NCI-H2196 (cell line): Measurements from ENCODE around the gene PLEKHA6.

Source experiments
- DNase-seq: peaks from one replicate; lab custom pipeline; 2025; ENCODE audit not compliant: unreplicated experiment; lab: John Stamatoyannopoulos, UW

The PLEKHA6 gene

DNA sequence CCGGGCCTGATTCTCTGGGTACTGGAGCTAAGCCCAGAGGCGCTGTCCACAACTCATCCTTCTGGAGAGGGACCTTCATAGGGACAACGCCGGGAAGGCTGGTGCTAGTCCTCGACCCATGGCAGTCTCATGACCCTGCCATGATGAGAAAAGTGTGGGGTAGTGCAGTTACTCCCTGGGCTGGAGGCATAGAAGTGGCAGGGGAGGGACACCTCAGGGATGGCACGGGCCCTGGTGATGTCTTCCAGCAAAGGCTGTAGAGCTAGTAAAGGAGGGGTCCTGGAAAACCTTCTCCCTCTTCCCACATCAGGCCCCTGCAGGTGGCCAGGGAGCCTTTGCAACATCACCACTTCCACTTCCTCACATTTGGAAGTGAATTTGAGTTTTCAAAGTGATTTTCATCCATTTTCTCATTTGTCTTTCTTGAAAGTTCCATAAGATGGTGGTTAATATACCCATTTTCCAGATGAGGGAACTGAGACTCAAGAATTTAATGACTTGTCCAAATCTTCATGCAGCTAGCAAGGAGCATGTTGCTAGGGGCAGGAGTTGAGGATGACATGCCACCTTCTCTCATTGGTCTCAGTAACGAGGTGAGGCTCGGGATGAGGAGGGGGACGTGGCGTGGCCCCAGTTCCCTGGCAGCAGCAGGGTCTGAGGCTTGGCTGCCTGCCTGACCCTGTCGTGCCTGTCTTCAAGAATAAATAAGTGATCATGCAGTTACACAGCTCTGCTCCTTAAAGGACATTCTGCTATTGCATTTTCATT, 142.7 kb downstream of the PLEKHA6 start:
- no peak for DNase-seq

- DNase-seq, result no peak
Observed at GRCh38 chr1:204216236-204216635, 143.5 kb downstream of the PLEKHA6 start.

GRCh38 chr1:204213668-204214662, 145.8 kb downstream of the PLEKHA6 start, which contains the start of gene GOLT1A:
GOLT1A (minus strand) TSS chr1:204213988; CDS start chr1:204213906, 82 bp downstream.
- DNase-seq, result no peak

DNA sequence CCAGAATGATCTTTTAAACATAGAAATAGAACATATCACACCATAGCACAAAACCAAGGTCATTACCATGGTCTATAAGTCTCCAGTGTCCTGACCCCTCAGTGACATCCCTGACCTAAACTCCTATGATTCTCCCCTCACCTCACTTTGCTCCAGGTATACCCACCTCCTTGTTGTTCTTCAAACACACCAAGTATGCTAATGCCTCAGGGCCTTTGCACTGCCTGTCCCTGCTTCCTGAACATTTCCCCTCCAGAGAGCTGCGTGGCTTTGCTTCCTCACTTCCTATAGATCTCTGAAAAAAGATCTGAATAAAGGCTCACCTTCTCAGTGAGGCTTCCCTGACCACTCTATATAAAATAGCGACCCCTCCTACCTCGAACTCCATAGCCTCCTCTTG, 147.0 kb downstream of the PLEKHA6 start:
- DNase-seq, result no peak

- no peak for DNase-seq
Observed at GRCh38 chr1:204211046-204211445, 148.7 kb downstream of the PLEKHA6 start.

- DNase-seq, result peak; percentile 69
Observed at GRCh38 chr1:204207136-204207616, 152.6 kb downstream of the PLEKHA6 start.

- DNase-seq, result no peak
Observed at GRCh38 chr1:204206121-204206520, 153.6 kb downstream of the PLEKHA6 start.

DNA sequence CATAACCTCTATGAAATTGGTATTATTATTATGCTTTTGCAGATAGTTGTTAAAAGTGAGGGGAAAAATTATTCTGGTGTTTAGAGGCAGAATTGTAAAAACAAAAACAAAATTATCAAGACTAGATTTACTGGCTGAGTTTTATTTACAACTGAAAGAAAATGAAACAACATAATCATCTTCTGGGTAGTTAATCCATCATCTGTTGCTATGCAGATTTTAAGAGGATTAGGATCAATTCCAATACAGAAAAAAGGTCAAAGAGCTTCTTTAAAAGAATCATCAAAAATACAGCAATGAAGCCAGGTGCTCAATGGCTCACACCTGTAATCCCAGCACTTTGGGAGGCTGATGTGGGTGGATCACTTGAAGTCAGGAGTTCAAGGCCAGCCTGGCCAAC, 154.2 kb downstream of the PLEKHA6 start:
- no peak for DNase-seq

DNA sequence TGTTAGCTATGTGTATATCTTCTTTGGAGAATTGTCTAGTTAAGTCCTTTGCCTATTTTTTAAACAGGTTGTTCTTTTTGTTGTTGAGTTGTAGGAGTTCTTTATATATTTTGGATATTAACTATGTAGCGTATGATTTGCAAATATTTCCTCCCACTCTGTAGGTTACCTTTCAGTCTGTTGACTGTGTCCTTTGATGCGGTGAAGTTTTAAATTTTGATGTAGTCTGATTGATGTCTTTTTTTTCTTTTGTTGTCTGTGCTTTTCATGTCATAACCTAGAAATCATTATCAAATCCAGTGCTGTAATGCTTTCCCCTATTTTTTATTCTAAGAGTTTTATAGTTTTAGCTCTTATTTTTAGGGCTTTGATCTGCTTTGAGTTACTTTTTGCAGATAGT, 154.8 kb downstream of the PLEKHA6 start:
- DNase-seq, result no peak

GRCh38 chr1:204203206-204203767, 156.4 kb downstream of the PLEKHA6 start:
- no peak for DNase-seq

DNA sequence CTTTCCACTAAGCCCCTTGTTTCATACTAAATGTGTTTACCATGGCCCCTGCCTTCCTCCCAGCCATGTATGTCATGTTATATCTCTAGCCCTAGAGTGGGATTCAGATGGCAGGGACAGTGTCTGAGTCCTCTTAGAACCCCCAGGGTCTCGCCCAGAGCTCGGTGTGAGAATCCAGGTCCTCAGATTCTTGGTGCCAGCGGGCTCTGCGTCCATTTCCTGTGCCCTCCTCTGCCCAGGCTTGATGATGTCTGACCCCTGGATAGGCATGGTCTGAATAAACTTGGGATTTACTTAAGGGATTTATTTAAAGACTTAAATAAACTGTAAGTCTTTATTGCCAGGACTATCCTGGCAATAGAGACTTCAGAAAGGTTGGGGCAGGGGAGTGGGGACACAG, 157.2 kb downstream of the PLEKHA6 start:
- DNase-seq, result no peak

DNA sequence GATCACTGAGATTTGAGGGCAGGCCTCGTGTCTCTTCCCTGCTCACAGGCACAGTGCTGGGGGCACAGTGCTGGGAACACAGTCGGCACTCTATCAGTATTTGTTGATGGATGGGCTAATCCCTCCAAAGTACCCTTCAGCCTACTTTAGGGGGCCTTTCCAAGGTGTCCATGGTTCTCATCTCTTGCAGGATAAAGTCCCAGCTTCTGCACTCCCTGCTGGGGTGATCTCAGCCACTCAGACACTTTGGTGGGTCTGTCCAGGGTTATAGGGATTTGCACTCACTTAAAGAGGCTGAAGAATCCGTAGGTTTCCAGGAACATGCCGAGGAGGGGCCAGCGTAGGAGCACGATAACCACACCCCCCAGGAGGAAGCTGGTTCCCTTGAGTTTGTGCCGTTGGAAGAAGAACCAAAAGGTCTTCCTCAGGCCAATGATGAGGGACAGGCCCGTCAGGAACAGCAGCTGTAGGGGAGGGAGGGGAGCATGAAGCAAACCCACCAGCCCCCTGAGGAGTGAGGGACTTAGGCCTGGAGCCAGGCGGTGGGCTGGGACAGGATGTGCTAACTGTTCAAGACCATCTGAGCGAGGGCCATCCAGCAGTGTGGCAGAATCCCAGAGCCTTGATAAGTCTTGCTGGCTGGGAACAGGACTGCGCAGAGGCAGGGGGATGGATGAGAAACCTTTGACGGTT, 158.2 kb downstream of the PLEKHA6 start:
- DNase-seq, result no peak

DNA sequence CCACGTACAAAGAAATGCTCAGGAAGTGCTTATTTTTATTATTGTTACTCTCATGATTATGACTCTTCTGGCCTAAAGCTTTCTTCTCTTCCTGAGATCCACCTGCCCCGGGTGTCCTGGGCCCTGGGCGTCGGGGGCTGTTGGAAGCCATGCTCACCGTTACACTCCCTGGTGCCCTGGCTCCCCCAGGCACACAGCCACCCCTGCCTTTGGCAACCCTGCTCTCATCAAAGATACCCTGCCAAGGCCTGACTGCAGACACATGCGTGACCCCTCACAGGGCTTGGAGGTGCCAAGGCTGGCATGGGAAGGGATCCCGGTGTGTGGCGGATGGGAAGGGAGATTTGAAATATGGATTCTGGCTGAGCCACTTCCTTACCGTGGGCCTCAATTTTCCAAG, 160.2 kb downstream of the PLEKHA6 start:
- no peak for DNase-seq

DNA sequence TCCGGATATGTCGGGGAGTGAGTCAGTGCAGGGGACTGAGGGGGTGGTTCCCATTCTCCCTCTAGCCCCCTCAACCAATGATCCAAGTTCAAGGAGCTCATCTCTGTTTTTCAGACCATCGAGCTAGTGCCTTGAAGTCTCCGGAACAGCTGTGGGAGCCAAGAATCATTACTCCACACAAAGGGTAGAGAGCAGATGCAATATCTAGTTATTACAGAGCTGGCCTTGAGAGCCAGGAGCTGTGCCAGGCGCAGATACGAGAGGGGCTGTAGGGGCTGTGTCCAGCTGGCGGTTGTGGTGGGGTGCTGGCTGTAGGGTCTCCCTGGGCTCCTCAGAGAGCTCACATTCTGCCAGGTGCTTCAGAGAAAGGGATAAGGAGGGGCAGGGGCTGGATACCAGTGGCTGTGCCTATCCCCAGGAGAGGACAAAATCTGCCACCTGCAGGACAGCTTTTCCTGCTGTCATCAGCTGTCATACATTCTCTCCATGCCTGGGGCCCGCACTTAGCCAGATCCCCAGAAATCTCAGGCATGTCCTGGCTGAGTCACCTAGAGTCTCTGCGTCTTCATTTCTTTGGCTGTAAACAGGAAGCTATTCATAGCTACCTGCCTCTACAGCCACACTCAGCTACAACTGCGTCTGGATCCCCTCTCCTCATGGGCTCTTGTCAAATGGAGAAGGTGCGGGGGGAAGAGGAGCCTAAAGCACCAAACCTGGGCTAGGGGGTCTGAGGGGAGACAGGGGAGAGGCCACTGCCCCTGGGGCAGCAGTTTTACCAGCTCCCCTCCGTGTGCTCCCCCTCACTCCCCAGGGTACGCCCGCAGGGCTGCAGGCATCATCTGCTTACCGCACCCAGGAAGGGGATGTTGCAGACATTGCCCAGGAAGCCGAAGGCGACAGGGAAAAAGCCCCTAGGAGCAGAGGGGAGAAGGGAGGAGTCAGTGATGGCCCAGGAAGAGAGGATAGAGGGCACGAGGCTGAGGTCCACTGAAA, 161.1 kb downstream of the PLEKHA6 start:
- no peak for DNase-seq

DNA sequence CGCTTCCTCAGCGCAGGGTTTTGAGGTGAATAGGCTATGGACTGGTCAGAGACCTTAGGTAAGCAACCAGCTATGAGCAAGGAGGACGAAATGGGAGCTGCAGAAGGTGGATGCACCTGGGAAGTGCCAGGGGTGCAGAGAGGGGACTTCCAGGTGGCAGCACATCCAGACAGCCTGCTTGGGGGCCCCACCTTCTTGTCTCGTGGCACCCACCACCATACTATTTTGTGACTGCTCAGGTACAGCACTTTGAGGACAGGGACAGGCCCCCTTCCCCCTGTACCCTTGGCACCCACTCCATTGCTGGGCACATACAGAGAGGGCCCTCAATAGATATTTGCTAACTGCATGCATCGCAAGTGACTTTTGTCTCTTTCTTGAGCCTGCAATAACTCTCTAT, 162.7 kb downstream of the PLEKHA6 start:
- DNase-seq, result no peak

- no peak for DNase-seq
Observed at GRCh38 chr1:204196068-204196795, 163.5 kb downstream of the PLEKHA6 start, which contains the start of gene KISS1. KISS1 (minus strand) TSS chr1:204196491; CDS start chr1:204192876, 3,615 bp downstream.

DNA sequence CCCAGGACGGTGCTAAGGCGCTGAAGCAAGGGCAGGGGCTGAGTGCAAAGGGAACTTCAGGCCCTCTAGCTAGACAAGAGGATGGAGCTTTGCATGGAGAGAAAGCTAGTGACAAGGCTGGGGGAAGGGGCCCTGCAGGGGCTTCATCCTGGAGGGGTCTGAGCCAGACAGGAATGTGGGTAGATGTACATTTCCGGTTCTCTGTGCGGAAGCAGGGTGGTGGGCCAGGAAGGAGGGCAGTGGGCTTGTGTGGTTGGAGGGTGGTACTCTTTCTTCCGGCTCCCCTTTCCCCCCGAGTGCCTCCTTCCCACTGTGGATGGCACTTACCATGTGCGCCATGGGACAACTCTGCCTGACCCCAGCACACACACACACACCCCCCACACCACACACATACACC, 165.0 kb downstream of the PLEKHA6 start:
- no peak for DNase-seq

DNA sequence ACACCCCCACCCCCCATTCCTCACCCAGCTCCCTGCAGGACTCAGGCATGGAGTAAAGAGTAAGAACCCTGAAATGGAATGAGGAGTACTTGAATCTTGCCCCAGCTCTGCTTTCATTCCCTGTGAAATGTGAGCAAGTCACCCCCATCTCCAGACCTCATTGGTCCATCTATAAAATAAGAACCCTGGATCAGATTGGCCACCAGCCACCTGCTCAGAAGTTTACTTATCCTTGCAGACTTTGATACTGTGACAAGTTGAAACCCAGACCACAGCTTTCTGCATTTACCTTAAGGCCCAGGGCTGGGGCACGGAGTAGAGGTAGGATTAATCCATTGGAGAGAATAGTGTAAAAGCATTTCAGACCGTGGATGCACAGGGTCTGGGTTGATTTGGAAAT, 165.6 kb downstream of the PLEKHA6 start:
- DNase-seq, result no peak
